Measurements from ENCODE around the gene PRPSAP1. TPM values are rescaled to one million over a fixed set of nuclear protein-coding genes. Genes with fewer than 3 reads are reported as not detected.

The PRPSAP1 gene
- total RNA-seq, 4 donors from 2014 or later: 52.4 to 82.3 (median 68.7) TPM

GRCh38 chr17:76261421-76262215 lies 92.1 kb downstream of the PRPSAP1 start:
- DNase-seq: no peak
- H3K36me3 ChIP-seq: no peaks in the 10 kb centered on the region
- H3K27ac ChIP-seq: no peak overlapping the region
- H3K4me1 ChIP-seq: peaks cover 0 to 5% of the 10 kb centered on the region in 2 donors
- H3K4me3 ChIP-seq: no peak overlapping the region
- intact Hi-C loops (cut with DNase I; ENCODE audit: low total_unique reads): no loop called here
- H3K9me3 ChIP-seq: no peaks in the 10 kb centered on the region
- H3K27me3 ChIP-seq: no peaks in the 10 kb centered on the region
- TF ChIP-seq POLR2A (IDR thresholded peaks at IDR 0.05) (no peak), CTCF (IDR thresholded peaks at IDR 0.05) (no peak)

GRCh38 chr17:76260669-76261068 lies 93.0 kb downstream of the PRPSAP1 start:
- no peak for TF ChIP-seq POLR2A (IDR thresholded peaks at IDR 0.05)
- no peak for TF ChIP-seq CTCF (IDR thresholded peaks at IDR 0.05)
- intact Hi-C loops (cut with DNase I; ENCODE audit: low total_unique reads): no loop called here
- Histone ChIP-seq H3K27ac (no peak overlapping the region), H3K4me3 (no peak overlapping the region), H3K36me3 (no peaks in the 10 kb centered on the region), H3K4me1 (peaks cover 0 to 5% of the 10 kb centered on the region in 2 donors), H3K9me3 (no peaks in the 10 kb centered on the region), H3K27me3 (no peaks in the 10 kb centered on the region)
- DNase-seq: no peak

GRCh38 chr17:76260220-76260619 lies 93.5 kb downstream of the PRPSAP1 start:
- no peak for DNase-seq
- Histone ChIP-seq H3K4me3 (no peak overlapping the region), H3K27ac (no peak overlapping the region), H3K4me1 (peaks cover 0 to 5% of the 10 kb centered on the region in 2 donors), H3K9me3 (no peaks in the 10 kb centered on the region), H3K36me3 (no peaks in the 10 kb centered on the region), H3K27me3 (no peaks in the 10 kb centered on the region)
- TF ChIP-seq CTCF (IDR thresholded peaks at IDR 0.05): no peak
- no peak for TF ChIP-seq POLR2A (IDR thresholded peaks at IDR 0.05)
- intact Hi-C loops (cut with DNase I; ENCODE audit: low total_unique reads): no loop called here

Small RNA genes lying within 50 kb of the gene (small RNA-seq; reads per million reads assigned to genes)
- gene RF00019: not detected
- gene RNU6-24P: not detected

Other genes starting within 250 kb of the PRPSAP1 start
- 10 to 100 TPM in 1 of 4 donors, 1 to 10 TPM in 1, under 1 TPM in 2; 0.51 to 14.0 (median 1.0) TPM for gene FOXJ1, start 212.7 kb downstream of the PRPSAP1 start, total RNA-seq
- 1 to 10 TPM in 3 of 4 donors, under 1 TPM in 1; 0.77 to 5.7 (median 1.7) TPM for gene RNF157, start 113.4 kb downstream of the PRPSAP1 start, total RNA-seq
- gene UBALD2, start 88.6 kb downstream of the PRPSAP1 start, total RNA-seq: 10 to 100 TPM in 2 of 4 donors, 1 to 10 TPM in 2; 2.0 to 17.4 (median 9.2) TPM
- 1 to 10 TPM in 3 of 4 donors, under 1 TPM in 1; under 0.01 to 7.2 (median 4.4) TPM for gene QRICH2, start 45.6 kb downstream of the PRPSAP1 start, total RNA-seq
- gene SPHK1, start 30.7 kb upstream of the PRPSAP1 start, total RNA-seq: 10 to 100 TPM in 2 of 4 donors, 1 to 10 TPM in 2; 7.9 to 33.2 (median 12.0) TPM
- gene UBE2O, start 99.2 kb upstream of the PRPSAP1 start, total RNA-seq: 10 to 100 TPM in 2 of 4 donors, 1 to 10 TPM in 2; 5.0 to 31.5 (median 17.9) TPM
- gene AANAT, start 113.7 kb upstream of the PRPSAP1 start, total RNA-seq: not detected
- 10 to 100 TPM in 2 of 4 donors, 1 to 10 TPM in 2; 3.8 to 26.1 (median 8.4) TPM for gene RHBDF2, start 147.5 kb upstream of the PRPSAP1 start, total RNA-seq
- 10 to 100 TPM in 2 of 4 donors, 1 to 10 TPM in 2; 7.8 to 33.2 (median 19.8) TPM for gene CYGB, start 183.8 kb upstream of the PRPSAP1 start, total RNA-seq
- 10 to 100 TPM in 1 of 4 donors, under 1 TPM in 2, not detected in 1; 0.26 to 13.4 (median 0.69) TPM for gene PRCD, start 186.1 kb upstream of the PRPSAP1 start, total RNA-seq
- gene ST6GALNAC2, start 231.9 kb upstream of the PRPSAP1 start, total RNA-seq: 1 to 10 TPM in 2 of 4 donors, under 1 TPM in 1, not detected in 1; 0.59 to 9.5 (median 5.3) TPM